HG03575 (cell line): ENCODE results near the gene RHOV.
"Not testable (repeated sequence)": the region's sequence is repeated elsewhere in the genome, so short reads cannot be mapped to it uniquely, and the experiment has no call there.

Source experiments
- ATAC-seq: cut with Tn5 transposase; IDR thresholded peaks from one replicate; pipeline ENCODE4 v1.9.1; 2021; ENCODE audit not compliant: unreplicated experiment, insufficient number of reproducible peaks, low FRiP score; ENCODE audit errors: extremely low read depth

The RHOV gene

DNA sequence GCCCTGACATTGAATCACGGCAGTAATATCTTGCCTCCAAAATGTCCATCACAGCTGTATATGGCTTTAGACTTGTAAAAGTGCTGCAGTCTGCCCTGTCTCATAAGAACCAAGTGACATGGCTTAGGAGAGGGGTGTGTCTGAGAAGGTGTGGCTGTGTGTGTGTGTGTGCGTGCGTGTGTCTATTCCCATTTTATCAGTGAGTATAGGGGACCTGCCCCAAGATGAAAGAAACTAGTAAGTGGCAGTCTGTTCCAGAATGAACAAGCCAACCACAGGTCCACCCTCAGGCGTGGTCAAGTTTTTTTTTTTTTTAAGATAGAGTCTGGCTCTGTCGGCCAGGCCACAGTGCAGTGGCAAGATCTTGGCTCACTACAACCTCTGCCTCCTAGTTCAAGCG lies 5.6 kb upstream of the RHOV start:
- ATAC-seq = no peak

DNA sequence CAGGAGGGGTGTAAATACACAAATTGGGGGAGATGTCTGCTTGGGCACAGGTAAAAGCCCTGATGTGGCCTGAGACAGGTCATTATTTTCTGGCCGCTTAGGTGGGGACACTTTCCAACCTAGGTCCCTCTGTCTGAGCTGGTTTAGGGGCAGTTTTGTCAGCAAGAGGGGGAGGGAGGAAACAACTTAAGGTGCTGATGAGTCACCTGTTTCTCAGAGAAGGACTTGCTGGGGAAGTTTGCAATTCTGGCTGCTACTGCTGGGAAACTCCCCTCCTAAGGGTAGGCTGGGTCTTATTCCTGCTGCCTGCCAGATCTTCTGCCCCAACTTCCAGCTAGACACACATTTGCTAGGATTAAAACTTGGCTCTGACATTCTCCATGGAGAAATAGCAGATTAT lies 4.8 kb upstream of the RHOV start:
- ATAC-seq = no peak

DNA sequence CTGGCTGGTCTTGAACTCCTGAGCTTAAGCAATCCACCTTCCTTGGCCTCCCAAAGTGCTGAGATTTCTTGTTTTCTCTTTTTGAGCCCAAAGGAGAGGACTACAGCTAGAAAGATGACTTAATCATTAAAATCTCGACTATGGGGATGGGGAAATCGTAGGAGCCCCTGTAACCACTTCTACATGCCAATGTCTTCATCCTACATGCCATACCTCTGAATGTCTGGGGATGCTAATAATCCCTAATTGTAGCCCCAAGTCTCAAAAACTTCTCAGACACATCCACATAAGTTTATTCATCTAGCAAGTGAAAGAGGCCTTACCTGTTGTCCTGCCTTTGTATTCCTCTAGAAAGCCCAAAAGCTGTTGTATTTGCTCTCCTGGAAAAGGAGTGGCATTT lies 3.7 kb upstream of the RHOV start:
- no peak for ATAC-seq

DNA sequence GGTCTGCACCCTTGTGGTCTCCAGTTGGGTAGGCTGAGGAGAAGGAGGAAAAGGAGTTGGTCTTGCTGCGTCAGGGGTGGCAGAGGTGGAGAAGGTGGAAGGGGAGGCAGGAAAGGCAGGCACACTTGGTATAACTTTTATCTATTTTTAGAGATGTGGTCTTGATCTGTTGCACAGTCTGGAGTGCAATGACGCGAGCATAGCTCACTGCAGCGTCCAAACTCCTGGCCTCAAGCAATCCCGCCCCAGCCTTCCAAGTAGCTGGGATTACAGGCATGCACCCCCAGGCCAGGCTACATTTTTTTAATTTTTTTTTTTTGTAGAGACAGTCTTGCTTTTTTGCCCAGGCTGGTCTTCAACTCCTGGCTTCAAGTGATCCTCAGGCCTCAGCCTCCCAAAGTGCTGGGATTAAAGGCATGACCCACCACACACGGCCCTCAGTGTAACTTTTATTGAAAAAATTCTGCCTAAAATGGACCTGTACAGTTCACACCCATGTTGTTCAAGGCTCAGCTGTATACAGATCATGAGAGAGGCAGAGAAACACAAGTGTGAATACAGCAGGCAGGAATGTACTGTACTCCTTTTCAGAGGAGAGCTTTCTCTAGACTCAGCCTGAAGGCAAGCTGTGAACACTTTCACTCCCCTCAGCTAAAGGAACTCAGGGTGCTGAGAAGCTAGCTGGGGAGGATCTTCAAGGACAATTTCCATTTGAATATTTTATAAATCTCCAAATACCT lies 2.1 kb upstream of the RHOV start:
- no peak for ATAC-seq

DNA sequence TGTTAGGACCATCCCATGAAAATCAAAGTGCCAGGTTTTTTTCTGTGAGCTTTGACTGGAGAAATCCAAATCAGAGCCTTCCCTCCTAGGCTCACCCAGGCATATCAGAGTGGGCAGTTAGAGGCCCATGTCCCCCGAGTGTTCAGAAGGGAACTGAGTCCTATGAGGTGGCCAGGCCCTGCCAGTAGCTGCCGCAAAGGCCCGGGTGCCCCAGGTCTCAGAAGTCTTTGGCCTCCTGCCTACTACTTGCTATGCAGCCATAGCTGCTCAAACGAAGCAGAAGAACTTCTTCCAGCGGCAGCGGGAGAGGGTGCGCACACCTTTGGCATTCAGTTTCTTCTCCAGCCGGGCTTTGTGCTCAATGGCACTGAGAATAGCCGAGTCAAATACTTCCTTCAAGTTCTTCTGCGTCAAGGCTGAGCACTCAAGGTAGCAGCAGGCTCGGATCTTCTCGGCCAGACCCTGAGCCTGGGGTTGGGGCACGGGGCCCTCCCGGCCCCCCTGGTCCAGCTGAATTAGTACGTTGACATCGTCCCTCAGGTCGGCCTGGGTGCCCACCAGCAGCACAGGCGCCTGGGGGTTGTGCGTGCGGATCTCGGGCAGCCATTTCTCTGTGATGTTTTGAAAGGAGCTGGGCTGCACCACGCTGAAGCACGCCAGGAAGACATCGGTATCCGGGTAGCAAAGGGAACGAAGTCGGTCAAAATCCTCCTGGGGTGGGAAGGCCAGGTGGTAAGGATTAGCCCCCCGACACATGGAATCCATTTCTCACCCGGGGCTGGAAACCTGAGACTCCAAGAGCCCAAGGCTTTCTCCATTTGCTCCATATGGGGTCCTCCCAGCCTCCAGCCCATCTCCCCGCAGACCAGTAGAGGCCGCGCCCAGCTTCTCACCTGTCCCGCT lies 992 bp downstream of the RHOV start:
- no peak for ATAC-seq

DNA sequence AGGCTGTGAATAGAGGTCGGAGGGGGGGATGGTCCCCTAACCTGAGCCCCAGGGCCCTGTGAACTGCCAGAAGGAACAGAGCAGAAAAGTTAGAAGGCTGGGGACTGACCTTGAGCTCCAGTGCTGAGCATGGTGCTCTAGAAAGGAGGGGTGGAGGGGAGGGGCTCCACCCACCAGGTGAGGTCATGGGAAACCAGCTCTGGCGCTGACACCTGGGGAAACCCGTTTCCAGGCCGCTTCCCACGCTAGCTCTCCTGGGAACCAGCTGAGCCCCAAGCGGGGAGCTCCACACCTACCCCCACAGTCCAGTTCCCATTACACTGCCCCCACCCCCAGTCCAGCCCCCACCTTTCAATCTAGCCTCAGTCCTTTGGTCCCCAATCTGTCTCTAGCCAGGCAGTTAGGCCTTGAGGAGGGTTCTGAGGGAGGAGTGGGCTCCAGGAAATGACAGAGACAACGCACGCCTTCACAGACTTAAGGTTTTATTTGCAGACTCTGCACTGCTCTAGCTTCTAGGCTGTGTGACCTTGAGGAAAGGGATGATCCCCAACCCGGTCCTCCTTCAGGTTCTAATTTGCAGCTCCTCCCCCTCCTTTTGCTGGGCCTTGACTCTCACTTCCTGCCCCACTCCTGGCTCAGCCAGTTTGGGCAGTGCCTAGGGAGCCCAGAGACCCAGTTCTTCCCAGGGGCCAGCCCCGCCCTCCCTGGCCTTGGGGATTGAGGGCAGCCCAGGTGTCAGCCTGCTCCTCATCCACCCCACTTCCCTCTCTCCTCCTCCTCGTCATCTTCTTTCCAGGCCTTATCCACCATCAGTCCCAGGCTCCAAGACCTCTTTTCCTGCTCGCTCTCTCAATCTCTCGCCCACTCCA lies 2.1 kb downstream of the RHOV start:
- no peak for ATAC-seq

DNA sequence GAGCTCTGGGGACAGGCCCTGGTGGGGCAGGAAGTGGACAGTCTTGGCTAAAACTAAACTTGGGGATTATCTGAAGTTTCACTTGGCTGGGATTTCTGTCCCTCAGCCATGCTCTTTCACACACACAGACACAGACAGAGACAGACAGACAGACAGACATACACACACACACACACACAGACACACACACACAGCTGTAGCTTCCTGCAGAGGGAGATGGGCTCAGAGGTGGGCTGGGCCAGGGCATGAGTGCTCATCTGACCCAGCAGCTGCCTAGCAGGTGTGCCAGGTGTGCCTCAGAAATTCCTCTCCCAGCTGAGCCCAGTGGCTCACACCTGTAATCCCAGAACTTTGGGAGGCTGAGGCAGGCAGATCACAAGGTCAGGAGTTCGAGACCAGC lies 3.3 kb downstream of the RHOV start:
- no peak for ATAC-seq

DNA sequence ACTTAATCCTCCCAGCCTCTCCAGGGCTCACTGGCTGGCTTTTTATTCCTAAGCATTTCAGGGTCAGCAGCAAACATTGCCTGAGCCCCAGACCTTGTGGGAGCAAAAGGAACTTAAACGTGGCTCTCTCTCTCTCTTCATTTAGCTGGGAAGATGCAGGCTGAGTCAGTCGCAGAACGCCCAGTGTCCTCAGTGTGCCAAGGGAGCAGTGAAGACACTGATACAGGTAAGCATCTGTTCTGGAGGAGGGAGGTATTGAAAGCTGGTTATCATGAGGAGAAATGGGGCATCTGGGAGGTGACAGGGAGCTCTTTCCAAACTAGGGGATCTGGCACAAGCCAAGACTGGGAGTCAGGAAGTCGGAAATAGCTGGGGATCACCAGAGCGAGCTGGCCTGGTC lies 4.3 kb downstream of the RHOV start:
- no peak for ATAC-seq

DNA sequence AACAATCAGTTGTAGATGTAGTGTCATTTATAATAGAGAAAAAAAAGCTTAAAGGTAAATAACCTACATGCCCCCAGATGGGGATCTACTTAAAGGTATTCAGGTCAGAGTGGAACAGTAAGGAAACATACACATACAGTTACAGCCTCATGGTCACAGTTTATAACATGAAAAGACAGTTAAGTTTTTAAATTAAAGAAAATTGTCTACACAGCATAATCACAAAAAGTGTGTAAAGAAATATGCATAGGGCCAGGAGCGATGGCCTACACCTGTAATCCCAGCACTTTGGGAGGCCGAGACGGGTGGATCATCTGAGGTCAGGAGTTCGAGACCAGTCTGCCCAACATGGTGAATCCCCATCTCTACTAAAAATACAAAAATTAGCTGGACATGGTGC lies 6.8 kb downstream of the RHOV start:
- ATAC-seq = no peak

DNA sequence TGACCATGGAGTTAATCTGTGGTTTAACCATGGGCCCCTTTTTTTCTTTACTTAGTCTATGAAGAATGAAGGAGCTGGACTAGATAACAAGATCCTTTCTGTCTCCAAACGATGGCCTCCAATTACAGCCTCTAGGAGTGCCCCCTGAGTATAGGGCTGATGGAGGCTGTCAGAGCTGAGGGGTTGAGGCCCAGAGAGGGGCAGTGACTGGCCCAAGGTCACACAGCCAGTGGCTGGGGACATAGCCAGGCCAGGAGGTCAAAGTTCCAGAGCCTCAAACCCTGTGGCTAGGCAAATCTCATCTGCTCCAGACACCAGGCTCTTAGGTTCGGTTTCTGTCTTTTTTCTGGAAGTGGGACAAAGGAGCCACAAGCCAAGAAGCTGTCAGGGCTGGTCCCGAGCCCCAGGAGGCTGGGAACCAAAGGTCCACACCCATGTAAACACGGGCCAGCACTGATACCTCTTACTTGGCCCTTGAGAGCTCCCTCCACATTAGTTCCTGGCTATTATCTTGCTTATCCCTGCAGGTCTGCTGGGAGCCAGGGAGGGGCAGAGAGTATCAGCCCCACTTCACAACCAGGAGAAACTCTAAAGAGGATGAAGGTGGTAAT lies 10.3 kb downstream of the RHOV start:
- no peak for ATAC-seq

DNA sequence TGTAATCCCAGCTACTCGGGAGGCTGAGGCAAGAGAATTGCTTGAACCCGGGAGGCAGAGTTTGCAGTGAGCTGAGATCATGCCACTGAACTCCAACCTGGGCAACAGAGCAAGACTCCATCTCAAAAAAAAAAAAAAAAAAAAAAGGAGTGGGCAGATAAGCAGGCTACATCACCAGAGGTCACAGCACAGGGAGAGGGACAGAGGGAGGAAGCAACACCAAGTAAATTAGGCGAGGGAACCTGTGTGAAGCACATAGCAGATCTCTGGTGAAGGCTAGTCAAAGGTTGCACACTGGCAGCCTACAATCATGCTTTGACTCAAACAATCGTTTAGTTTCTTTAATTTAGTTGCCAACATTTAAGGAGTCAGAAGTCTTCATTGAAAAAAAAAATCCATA lies 12.9 kb downstream of the RHOV start:
- ATAC-seq = not testable (repeated sequence)

DNA sequence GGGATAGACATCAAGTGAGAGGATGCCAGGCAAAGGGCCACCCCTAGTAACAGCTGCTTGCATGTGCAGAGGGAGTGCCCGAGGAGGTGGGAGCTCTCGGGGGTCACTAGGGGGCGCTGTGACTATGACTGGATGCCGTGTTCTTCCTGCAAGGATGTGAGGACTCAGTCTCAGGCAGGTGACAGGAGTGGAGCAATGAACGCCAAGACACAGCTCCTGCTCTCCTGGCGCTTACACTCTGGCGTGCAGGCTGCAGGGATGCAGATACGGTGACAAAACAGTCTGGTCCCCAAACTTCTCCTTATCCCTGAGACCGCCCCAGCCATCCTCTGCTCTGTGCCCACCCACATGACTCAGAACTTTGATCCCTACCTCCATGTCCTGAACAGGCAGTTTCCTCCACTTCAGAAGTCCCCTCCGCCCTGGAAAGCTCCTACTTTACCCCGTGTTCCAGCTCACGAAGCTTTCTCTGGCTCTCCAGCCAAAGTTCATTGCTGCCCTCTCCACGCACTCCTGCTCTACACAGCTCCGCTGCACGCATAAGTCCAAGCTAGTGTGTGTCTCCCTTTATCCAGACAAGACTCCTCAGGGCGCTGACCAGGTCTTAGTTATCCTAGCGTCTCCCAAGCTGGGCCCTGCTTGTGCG lies 14.7 kb downstream of the RHOV start:
- no peak for ATAC-seq

DNA sequence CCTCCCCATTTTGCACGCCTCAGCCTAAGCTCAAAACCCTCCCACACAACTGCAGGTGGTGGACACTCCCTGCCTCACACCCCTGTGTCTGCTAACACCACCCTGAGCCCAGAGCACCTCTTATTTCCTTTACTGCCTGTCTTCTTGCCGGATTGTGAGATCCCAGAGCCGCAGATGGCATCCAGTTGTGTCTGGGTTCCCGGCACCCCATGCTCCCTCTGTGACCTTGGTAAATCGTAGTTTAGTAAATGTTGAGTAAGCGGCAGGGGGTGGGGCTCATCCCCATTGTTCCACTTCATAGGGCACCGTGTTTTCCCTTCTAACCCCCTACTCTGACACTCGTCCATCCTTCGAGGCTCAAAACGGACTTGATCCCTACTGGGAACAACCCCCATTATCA lies 15.3 kb downstream of the RHOV start:
- no peak for ATAC-seq

DNA sequence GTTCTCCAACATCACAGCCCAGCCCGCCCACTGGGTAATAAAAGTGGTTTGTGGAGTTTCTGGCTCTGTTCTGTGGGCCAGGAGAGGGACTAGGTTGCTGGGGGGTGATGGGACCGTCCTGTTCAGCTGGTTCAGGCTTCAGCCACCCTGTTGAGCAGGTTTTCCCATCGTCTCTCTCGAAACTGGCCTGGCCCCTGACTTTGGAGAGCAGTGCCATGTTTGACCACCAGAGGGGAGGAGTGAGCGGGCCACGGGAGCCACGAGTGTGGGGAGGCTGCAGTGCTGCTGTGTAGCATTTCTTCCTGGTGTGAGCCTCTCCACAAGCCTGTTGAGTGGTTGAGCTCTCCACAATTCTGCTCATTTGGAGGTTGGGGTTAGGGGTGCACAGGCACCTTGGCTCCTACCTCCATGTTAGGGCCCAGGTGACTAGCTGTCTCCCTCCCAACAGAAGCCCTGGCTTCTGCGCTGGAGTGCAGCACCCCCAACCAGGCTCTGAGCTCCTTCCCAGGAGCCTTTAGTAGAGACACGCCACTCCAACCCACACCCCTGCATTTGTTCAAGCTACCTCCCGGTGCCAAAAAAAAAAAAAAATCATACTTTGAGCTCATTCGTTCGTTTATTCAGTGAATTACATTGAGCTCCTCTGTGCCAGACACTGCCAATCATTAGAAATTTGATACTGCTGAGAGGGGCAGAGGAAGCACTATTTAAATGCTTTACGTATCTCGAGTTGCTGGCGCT lies 16.3 kb downstream of the RHOV start:
- no peak for ATAC-seq

DNA sequence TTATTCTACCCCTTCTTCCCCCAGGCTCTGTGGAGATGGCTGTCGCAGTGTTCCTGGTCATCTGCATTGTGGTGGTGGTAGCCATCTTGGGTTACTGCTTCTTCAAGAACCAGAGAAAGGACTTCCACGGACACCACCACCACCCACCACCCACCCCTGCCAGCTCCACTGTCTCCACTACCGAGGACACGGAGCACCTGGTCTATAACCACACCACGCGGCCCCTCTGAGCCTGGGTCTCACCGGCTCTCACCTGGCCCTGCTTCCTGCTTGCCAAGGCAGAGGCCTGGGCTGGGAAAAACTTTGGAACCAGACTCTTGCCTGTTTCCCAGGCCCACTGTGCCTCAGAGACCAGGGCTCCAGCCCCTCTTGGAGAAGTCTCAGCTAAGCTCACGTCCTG lies 17.3 kb downstream of the RHOV start:
- ATAC-seq = no peak

DNA sequence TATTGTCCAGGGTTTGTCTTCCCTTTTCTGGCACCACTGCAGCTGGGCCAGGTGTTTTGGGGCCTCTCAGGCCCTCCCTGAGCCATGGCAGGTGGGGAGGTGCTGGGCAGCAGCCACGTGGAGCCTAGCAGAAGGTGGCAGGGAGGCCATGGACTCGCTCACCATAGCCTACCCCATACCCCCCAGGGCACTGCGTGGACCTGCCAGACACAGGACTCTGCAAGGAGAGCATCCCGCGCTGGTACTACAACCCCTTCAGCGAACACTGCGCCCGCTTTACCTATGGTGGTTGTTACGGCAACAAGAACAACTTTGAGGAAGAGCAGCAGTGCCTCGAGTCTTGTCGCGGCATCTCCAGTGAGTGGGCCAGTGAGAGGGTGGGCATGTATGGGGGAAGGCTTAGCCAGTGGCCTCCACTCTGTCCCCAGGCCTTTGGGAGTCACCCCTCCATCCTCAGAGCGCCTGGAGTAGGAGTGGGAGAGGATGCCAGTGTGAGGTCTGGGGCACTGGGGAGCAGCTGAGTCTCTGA lies 18.3 kb downstream of the RHOV start:
- ATAC-seq = no peak

DNA sequence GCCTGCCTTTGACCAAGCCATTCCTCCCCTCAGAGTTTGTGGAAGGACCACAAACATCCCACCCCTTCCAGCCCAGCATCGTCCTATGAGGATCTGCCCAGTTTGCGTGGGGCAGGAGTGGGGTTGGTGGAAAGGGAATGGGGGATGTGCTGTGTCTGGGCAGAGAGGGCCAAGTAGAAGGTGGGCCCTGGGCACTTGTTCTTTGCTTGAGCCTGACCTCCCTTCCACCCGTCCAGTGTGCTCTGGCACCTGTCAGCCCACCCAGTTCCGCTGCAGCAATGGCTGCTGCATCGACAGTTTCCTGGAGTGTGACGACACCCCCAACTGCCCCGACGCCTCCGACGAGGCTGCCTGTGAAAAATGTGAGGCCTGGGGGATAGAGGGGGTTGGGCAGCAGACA lies 19.9 kb downstream of the RHOV start:
- ATAC-seq = no peak
